Retinal pigment epithelial cell (primary cell): ENCODE results near the gene PRSS23.

Experiments used
- DNase-seq: peaks from one replicate; pipeline ENCODE4 v3.0.0-alpha.2; 2010; ENCODE audit warnings: low read depth
- H3K4me3 ChIP-seq: 2 replicates; pipeline ENCODE4 v1.5.1; 2011; ENCODE audit warnings: mild to moderate bottlenecking, low read length, control low read depth, moderate library complexity
- TF ChIP-seq, protein P1 (sequence below): conservative IDR thresholded peaks from 2 replicates; pipeline ENCODE4 v1.5.1; 2011; ENCODE audit warnings: low read depth, low read length, control low read depth, inconsistent platforms

Gene PRSS23

DNA sequence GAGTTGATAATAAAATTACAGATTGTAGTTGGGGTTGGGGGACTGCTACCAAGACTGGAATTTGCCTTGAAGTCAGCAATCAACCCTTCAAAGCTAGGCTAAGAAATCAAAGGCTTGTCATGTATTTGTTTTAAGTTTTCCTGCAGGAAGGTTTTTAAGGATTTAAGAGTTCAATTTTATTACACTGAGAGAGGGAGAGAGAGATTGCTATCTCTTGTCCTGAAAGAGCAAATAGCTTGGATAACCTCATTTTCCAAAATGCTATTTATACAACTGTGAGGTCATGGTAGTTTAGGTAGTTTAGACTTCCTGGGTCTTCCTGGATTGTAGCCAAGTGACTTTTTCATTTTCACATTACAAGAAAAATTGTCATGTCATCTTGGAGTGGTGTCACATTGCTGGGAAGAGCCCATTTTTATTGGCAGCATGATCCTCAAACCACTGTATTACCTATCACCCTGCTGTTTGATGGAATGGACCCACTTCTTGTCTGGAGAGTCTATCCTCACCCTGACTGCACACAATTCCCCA, 10.1 kb upstream of the PRSS23 start:
- no peak overlapping the region for H3K4me3 ChIP-seq
- DNase-seq, result no peak
- TF ChIP-seq, protein P1, sequence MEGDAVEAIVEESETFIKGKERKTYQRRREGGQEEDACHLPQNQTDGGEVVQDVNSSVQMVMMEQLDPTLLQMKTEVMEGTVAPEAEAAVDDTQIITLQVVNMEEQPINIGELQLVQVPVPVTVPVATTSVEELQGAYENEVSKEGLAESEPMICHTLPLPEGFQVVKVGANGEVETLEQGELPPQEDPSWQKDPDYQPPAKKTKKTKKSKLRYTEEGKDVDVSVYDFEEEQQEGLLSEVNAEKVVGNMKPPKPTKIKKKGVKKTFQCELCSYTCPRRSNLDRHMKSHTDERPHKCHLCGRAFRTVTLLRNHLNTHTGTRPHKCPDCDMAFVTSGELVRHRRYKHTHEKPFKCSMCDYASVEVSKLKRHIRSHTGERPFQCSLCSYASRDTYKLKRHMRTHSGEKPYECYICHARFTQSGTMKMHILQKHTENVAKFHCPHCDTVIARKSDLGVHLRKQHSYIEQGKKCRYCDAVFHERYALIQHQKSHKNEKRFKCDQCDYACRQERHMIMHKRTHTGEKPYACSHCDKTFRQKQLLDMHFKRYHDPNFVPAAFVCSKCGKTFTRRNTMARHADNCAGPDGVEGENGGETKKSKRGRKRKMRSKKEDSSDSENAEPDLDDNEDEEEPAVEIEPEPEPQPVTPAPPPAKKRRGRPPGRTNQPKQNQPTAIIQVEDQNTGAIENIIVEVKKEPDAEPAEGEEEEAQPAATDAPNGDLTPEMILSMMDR, result no peak

DNA sequence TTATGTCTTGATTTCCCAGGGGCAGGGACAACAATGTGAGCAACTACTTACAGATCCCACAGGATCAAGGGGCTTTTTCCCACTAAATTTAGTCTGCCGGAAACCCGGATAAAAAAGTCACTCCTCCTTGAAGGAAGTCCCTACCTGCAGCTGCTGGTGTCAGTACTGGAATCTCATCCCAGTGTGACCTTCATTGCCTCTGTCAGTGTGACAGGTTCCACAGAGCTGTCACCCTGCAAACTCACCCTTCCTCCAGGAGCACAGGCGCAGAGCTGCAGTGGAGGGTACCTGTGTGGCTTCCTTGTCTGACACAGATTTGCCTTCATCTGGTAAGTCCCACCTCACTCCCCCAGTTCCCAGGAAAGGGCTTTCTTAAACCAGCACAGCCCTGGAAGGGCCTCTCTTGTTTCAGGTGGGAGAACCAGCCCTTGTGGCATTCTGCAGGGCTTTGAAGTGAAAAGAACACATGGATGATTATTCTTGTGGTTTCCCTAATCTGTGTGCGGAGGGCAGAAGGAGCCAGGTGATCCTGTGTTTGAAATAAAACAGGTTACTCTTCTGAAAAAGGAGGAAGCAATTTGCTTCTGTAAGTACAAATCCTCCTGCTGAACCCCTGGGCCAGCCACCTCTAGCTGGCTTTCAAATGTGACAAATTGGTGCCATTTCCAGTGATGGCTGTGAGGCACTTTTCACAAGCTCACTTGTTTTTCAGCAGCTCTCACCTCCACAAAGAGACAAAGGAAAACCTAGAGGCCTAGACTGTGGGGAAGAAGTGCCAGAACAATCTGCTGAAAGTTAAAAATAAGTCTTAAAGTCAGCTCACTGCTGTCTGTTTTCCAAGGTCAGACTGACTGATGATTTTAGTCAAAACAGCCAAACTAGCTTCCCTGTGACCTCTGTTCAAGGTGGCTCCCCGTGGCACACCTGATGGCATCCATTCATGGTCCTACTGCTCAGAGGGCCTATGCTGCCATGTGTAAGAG, 9.2 kb upstream of the PRSS23 start:
- TF ChIP-seq, protein P1, result no peak
- no peak for DNase-seq
- H3K4me3 ChIP-seq, result no peak overlapping the region

DNA sequence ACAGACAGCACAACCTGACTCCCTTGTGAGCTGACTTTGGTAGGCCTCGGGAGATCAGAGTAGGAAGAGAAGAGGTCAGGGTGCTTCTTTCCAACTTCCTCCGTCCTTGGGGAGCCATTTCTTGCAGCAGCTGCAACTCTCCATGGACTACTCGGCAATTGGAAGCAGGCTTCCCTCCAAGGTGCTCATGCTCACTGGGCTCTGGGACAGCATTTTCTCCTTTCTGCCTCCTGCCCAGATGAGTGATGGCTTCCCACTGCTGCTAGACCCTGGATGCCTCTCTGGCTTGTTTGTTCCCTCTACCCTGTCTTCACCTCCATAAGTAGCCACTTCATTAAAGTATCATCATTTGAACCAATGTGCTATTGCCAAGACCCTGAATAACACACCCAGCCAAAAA, 8.2 kb upstream of the PRSS23 start:
- no peak overlapping the region for H3K4me3 ChIP-seq
- no peak for DNase-seq
- TF ChIP-seq, protein P1, result no peak

DNA sequence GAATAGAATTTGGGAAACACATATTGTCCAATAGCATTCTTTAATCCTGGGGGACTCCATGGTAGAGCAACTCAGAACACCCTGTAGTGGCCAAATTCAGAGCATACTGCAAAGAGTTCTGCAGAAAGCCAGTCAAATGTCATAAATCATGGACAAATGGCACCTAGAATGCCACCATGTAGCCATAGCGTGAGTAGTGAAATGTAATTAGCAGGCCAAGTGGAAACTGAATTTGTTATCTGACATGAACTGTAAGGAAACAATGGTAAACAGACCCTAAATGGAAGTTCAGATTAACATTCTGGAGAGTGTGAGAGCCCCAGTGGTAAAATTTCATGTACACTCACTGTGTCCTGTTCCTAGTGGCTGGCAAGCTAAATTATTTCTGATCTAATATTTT, 7.0 kb upstream of the PRSS23 start:
- no peak overlapping the region for H3K4me3 ChIP-seq
- no peak for DNase-seq
- TF ChIP-seq, protein P1, result no peak

DNA sequence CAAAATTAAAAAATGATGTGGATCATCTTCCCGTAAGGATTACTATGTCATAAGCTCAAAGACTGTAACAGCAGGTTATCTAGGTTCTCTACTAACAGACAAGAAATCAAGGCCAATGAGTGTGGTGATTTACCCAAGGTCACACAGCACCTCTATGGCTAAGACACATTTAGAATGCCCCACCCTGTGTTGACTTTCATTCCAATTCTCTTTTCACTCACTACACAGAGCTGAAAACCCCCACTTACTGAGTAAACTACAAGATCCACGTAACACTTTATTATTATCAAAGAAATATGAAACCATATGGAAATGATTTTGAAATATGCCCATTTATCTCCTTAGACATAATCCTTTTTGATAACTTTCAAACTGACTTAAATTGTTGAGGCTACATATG, 4.8 kb upstream of the PRSS23 start:
- no peak for DNase-seq
- TF ChIP-seq, protein P1, result no peak
- no peak overlapping the region for H3K4me3 ChIP-seq

DNA sequence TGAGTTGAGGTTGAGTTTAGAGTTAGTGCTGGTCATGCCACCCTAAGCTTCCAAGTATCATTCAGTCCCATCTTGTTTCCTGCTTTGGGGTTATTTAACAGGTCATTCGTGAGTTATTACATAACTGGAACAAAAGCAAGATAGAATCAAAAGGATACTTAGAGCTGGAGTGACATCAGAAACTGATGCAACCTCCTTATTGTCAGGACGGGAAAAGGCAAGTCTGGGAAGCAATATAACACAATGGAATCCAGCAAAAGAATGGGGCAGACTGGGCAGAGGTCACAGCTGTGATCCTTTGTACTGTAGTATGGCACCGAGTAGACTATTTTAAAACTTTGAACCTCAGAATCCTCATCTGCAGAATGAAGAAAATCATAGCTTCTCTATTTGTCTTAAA, 4.4 kb upstream of the PRSS23 start:
- TF ChIP-seq, protein P1, result no peak
- no peak for DNase-seq

DNA sequence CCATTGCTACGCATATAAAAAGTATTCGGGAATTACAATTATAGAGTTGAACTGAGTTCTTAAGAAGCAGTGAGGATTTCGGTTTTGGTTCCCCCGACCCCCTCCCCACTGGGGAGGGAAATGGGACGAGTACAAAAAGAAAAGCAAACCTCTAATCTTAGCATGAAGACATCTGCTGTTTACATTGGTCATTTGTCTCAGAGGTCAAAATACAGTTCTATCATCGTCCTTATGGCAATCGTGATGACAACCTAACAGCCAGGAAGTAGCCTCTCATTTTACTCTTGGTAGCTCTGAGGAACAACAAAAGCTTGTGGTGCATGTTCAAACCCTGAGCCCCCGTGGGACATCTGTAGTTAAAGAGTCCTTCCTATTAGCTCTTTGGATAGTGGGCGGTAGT, 3.2 kb upstream of the PRSS23 start:
- no peak overlapping the region for H3K4me3 ChIP-seq
- TF ChIP-seq, protein P1, result no peak
- no peak for DNase-seq

More for the DNA sequence above, 4.4 kb upstream of the PRSS23 start:
- H3K4me3 ChIP-seq, result no peak overlapping the region
